K562 (cell line): ENCODE data around the gene TRDMT1.

Experiments
- ATF3 ChIP-seq, 2 experiments: fragments of 450-650 bp in 1 of 2; sonication (generic) in 1 of 2; formaldehyde crosslinking in 1 of 2; IDR thresholded peaks in 1 of 2; conservative IDR thresholded peaks in 1 of 2; 2 replicates each; pipeline versions ENCODE4 v1.6.1 to v1.8.1; 2016 to 2023; ENCODE audit warnings: mild to moderate bottlenecking in 2 of 2, moderate library complexity in 2 of 2, inconsistent platforms in 1 of 2, missing genetic modification reagents in 1 of 2
- CGGBP1 ChIP-seq: fragments of 250-450 bp; sonication (Bioruptor Pico); IDR thresholded peaks from 2 replicates; pipeline ENCODE4 v1.9.0; 2021; ENCODE audit warnings: mild to moderate bottlenecking
- CTCF ChIP-seq, 3 experiments: IDR thresholded peaks in 2 of 3; conservative IDR thresholded peaks in 1 of 3; 2 replicates each; pipeline ENCODE4 v1.5.1; 2011 to 2012; ENCODE audit warnings: low read length in 3 of 3, mild to moderate bottlenecking in 3 of 3, control low read depth in 2 of 3, improper control_type of control experiment in 1 of 3, inconsistent platforms in 1 of 3, low read depth in 1 of 3, mixed read lengths in 1 of 3, moderate library complexity in 1 of 3; ENCODE audit not compliant: insufficient read depth in 2 of 3
- HDAC2 ChIP-seq: fragments of 450-650 bp; IDR thresholded peaks from 2 replicates; pipeline ENCODE4 v1.6.1; 2016; ENCODE audit warnings: mild to moderate bottlenecking
- JUND ChIP-seq, 2 experiments: IDR thresholded peaks; 2 replicates in 1 of 2; 3 replicates in 1 of 2; pipeline ENCODE4 v1.6.1; 2011; ENCODE audit warnings: borderline replicate concordance in 2 of 2, low read depth in 2 of 2, low read length in 2 of 2, improper control_type of control experiment in 1 of 2, missing biosample characterization in 1 of 2, missing genetic modification characterization in 1 of 2, missing genetic modification reagents in 1 of 2
- PKNOX1 ChIP-seq: fragments of 450-650 bp; IDR thresholded peaks from 2 replicates; pipeline ENCODE4 v1.6.1; 2016
- POLR2G ChIP-seq: fragments of 200-400 bp; formaldehyde crosslinking; IDR thresholded peaks from 2 replicates; pipeline ENCODE4 v1.6.1; 2017; ENCODE audit warnings: low read depth, mild to moderate bottlenecking, antibody characterized with exemption, low read length, moderate library complexity
- RFX5 ChIP-seq: IDR thresholded peaks from 2 replicates; pipeline ENCODE4 v1.6.1; 2011; ENCODE audit warnings: low read depth, mild to moderate bottlenecking, improper control_type of control experiment, low read length
- SP2 ChIP-seq: IDR thresholded peaks from 2 replicates; pipeline ENCODE4 v1.6.1; 2011; ENCODE audit warnings: mild to moderate bottlenecking, low read depth, low read length, moderate library complexity; ENCODE audit not compliant: poor library complexity, severe bottlenecking; ENCODE audit errors: extremely low read depth
- TARDBP ChIP-seq: fragments of 450-650 bp; IDR thresholded peaks from 2 replicates; pipeline ENCODE4 v1.6.1; 2016
- TEAD4 ChIP-seq, 2 experiments: sonication (generic) in 1 of 2; formaldehyde crosslinking in 1 of 2; IDR thresholded peaks; 2 replicates each; pipeline versions ENCODE4 v1.6.1 to v1.8.0; 2012 to 2022; ENCODE audit warnings: borderline replicate concordance in 1 of 2, inconsistent platforms in 1 of 2, low read length in 1 of 2, mild to moderate bottlenecking in 1 of 2, missing genetic modification reagents in 1 of 2
- ZNF354B ChIP-seq: fragments of 250-450 bp; sonication (Bioruptor Pico); IDR thresholded peaks from 2 replicates; pipeline ENCODE4 v1.4.0; 2020

- TF ChIP-seq ATF3 (IDR thresholded peaks at IDR 0.05) (no peak), ATF3 (CRISPR knock-in tag; conservative IDR thresholded peaks at IDR 0.05) (no peak), PKNOX1 (no peak), ZNF354B (no peak), HDAC2 (no peak), JUND (IDR thresholded peaks at IDR 0.05; ENCODE audit: borderline replicate concordance, low read depth, low read length) (no peak), JUND (tag; IDR thresholded peaks at IDR 0.05; ENCODE audit: borderline replicate concordance, low read depth, low read length) (no peak), POLR2G (no peak), RFX5 (no peak), SP2 (no peak), CGGBP1 (CRISPR knock-in tag) (no peak), TEAD4 (IDR thresholded peaks at IDR 0.05; ENCODE audit: low read length) (no peak), TEAD4 (CRISPR knock-in tag; IDR thresholded peaks at IDR 0.05; ENCODE audit: borderline replicate concordance) (no peak), TARDBP (no peak), CTCF (IDR thresholded peaks at IDR 0.05 in 2 of 3, conservative IDR thresholded peaks at IDR 0.05 in 1 of 3; ENCODE audit: insufficient read depth in 2 of 3, low read depth in 1 of 3, low read length in 3 of 3) (no peak)
Measured at GRCh38 chr10:17145239-17145638, 56.2 kb downstream of the TRDMT1 start.
